Ishikawa (cell line): ENCODE measurements around the gene BBLN.

Experiments used
- CEBPB ChIP-seq: IDR thresholded peaks from 2 replicates; pipeline ENCODE4 v1.6.1; 2012
- CREB1 ChIP-seq: IDR thresholded peaks from 2 replicates; pipeline ENCODE4 v1.6.1; 2012; ENCODE audit warnings: low read depth
- EGR1 ChIP-seq: IDR thresholded peaks from 2 replicates; pipeline ENCODE4 v1.6.1; 2012
- EP300 ChIP-seq: IDR thresholded peaks from 2 replicates; pipeline ENCODE4 v1.6.1; 2012; ENCODE audit warnings: borderline replicate concordance
- FOXM1 ChIP-seq: IDR thresholded peaks from 2 replicates; pipeline ENCODE4 v1.6.1; 2012; ENCODE audit warnings: low read depth, borderline replicate concordance
- MAX ChIP-seq: IDR thresholded peaks from 2 replicates; pipeline ENCODE4 v1.6.1; 2012
- NFIC ChIP-seq: IDR thresholded peaks from 2 replicates; pipeline ENCODE4 v1.6.1; 2012
- RAD21 ChIP-seq: IDR thresholded peaks from 2 replicates; pipeline ENCODE4 v1.6.1; 2012; ENCODE audit warnings: low read depth
- TAF1 ChIP-seq: IDR thresholded peaks from 2 replicates; pipeline ENCODE4 v1.6.1; 2012; ENCODE audit warnings: low read depth, mild to moderate bottlenecking
- TCF12 ChIP-seq: IDR thresholded peaks from 2 replicates; pipeline ENCODE4 v1.6.1; 2012; ENCODE audit warnings: low read depth
- TEAD4 ChIP-seq: IDR thresholded peaks from 2 replicates; pipeline ENCODE4 v1.6.1; 2012
- USF1 ChIP-seq: IDR thresholded peaks from 2 replicates; pipeline ENCODE4 v1.6.1; 2012
- YY1 ChIP-seq: IDR thresholded peaks from 2 replicates; pipeline ENCODE4 v1.6.1; 2012; ENCODE audit warnings: low read depth
- ZBTB7A ChIP-seq: IDR thresholded peaks from 2 replicates; pipeline ENCODE4 v1.6.1; 2012; ENCODE audit warnings: low read depth
- TF ChIP-seq, protein P1 (sequence below): IDR thresholded peaks from 2 replicates; pipeline ENCODE4 v1.6.1; 2012; ENCODE audit warnings: low read depth, mild to moderate bottlenecking

BBLN gene

GRCh38 chr9:128115187-128116103 is 44.6 kb upstream of the BBLN start:
- no peak for TF ChIP-seq MAX

DNA sequence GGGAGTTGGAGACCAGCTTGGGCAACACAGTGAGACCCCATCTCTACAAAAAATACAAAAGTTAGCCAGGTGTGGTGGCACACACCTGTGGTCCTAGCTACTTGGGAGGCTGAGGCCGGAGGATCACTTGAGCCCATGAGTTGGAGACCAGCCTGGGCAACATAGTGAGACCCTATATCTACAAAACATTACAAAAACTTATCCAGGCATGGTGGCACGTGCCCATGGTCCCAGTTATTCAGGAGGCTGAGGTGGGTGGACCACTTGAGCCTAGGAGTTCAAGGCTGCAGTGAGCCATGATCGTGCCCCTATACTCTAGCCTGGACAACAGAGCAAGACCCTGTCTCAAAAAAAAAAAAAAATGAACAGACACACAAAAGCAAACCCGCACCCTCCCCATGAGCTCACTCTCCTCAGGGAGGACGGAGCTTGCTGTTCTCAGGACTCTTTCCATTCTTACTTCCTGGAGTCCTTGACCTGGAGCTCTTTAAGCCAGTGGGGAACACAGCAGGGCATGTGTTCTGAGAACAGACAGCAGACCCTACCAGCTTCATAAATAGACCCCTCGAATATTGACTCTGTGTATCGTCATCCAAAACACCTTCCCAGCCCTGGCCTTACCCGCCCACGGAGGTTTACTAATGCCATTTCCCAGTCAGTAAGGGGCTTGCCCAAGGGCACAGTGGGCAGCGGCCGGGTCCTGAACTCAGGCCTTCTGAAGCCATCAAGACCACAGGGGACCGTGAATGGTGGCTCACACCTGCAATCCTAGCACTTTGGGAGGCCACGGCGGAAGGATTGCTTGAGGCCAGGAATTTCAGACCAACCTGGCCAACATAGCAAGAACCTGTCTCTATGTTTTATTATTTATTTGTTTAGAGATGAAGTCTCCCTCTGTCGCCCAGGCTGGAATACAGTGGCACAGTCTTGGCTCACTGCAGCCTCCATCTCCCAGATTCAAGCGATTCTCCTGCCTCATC is 43.7 kb upstream of the BBLN start:
- TF ChIP-seq TEAD4 = no peak
- TF ChIP-seq EGR1 = no peak
- no peak for TF ChIP-seq RAD21
- no peak for TF ChIP-seq CEBPB
- TF ChIP-seq EP300 = no peak
- TF ChIP-seq YY1 = no peak
- TF ChIP-seq, protein P1, sequence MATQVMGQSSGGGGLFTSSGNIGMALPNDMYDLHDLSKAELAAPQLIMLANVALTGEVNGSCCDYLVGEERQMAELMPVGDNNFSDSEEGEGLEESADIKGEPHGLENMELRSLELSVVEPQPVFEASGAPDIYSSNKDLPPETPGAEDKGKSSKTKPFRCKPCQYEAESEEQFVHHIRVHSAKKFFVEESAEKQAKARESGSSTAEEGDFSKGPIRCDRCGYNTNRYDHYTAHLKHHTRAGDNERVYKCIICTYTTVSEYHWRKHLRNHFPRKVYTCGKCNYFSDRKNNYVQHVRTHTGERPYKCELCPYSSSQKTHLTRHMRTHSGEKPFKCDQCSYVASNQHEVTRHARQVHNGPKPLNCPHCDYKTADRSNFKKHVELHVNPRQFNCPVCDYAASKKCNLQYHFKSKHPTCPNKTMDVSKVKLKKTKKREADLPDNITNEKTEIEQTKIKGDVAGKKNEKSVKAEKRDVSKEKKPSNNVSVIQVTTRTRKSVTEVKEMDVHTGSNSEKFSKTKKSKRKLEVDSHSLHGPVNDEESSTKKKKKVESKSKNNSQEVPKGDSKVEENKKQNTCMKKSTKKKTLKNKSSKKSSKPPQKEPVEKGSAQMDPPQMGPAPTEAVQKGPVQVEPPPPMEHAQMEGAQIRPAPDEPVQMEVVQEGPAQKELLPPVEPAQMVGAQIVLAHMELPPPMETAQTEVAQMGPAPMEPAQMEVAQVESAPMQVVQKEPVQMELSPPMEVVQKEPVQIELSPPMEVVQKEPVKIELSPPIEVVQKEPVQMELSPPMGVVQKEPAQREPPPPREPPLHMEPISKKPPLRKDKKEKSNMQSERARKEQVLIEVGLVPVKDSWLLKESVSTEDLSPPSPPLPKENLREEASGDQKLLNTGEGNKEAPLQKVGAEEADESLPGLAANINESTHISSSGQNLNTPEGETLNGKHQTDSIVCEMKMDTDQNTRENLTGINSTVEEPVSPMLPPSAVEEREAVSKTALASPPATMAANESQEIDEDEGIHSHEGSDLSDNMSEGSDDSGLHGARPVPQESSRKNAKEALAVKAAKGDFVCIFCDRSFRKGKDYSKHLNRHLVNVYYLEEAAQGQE = no peak
- TF ChIP-seq CREB1 = no peak
- no peak for TF ChIP-seq MAX
- no peak for TF ChIP-seq TCF12
- no peak for TF ChIP-seq ZBTB7A
- TF ChIP-seq NFIC = no peak
- no peak for TF ChIP-seq TAF1
- no peak for TF ChIP-seq USF1

DNA sequence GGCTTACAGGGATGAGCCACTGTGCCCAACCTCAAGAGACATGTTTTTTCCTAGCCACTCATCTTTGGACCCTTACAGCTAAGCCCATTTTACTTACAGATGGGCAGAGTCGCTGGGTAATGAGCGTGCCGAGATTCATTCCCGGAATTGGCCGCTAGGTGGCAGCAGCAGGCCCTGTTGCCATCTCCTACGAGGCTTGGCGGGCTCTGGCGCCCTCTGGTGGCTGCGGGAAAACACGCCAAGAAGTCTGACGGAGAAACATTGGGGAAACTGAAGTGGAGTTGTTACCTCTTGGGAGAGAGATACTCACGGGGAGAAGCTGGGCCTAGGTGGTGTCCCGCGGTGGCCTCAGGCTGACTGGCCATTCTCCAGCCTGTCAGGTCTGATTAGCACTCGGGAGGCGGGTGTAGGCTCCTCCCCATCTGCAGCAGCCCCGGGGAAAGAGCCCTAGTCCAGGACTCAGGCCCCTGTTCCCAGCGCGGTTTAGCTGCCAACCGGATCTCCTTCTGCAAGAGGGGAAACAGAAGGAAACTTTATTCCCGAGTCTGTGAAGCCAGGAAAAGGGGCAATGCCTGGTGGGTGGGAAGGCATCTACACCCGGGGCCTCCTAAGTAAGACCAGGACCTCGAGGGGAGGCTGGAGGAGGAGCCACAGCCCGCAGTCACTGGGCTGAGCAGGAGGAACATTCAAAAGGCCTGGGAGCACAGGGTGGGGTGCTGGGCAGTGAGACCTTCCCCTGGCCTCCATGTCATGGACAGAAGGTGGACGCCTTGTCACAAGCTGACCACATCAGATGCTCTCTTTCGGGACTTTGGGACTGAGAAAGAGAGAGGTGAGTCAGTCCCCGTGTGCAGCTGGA is 42.2 kb upstream of the BBLN start:
- peak; percentile 57; the same call in 1 of the 2 replicates for TF ChIP-seq TCF12
- peak; percentile 56 for TF ChIP-seq TEAD4
- no peak; the same call in 1 of the 2 replicates for TF ChIP-seq CEBPB
- TF ChIP-seq YY1 = peak; percentile 53; the same call in 1 of the 2 replicates
- peak; percentile 31; the same call in 1 of the 2 replicates for TF ChIP-seq NFIC
- no peak for TF ChIP-seq TAF1
- TF ChIP-seq CREB1 = no peak
- TF ChIP-seq MAX = peak; percentile 50
- TF ChIP-seq RAD21 = peak; percentile 99

- TF ChIP-seq YY1 = no peak
- no peak for TF ChIP-seq USF1
- no peak for TF ChIP-seq NFIC
Measured at GRCh38 chr9:128118472-128118857, 41.6 kb upstream of the BBLN start.

GRCh38 chr9:128118971-128119665 is 40.9 kb upstream of the BBLN start:
- TF ChIP-seq TCF12 (no peak), TAF1 (no peak), MAX (no peak)

DNA sequence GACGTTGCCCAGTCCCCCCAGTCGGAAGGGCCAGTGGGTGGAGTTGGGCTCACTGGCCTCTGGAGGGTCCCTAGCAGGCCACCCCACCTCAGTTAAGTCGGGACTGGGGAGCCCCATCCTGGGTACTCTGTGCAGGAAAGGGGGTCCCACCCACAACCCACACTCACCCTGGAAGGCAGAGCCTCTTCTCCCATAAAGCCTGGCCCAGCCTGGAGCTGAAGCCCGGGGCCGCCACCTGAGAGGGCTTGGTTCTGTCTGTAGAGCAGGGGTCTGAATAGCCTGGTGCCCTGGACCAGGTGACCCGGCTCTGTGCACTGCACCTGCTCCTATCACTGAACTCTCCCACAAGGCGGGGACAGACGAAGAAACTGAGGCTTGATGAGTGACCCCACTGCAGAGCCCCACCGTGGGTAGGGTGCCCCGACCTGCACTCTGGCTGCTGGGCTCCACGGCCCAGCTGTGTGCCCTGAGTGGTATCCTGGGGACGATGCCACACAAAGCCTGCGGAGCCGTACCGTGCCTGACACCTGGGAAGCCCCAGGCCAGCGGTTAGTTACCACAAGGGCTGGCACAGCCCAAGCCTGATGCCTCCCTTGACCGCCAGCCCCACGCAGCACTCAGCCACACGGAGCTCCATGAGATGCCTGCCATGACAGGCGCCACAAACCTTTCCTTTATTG is 39.9 kb upstream of the BBLN start:
- TF ChIP-seq, protein P1 = no peak
- TF ChIP-seq NFIC (no peak), YY1 (no peak), FOXM1 (no peak), TEAD4 (no peak), MAX (no peak), CREB1 (no peak), TAF1 (no peak), EP300 (no peak), ZBTB7A (no peak), EGR1 (no peak), RAD21 (no peak), TCF12 (no peak)
